ENCODE measurements around the gene EMP2.

Gene EMP2

GRCh38 chr16:10504404-10504885 is 76.0 kb downstream of the EMP2 start:
- H3K4me1 Mint-ChIP-seq: no peaks in the 10 kb centered on the region
- no peaks in the 10 kb centered on the region for H3K36me3 Mint-ChIP-seq (ENCODE audit: low read depth)
- TF ChIP-seq, protein P1, sequence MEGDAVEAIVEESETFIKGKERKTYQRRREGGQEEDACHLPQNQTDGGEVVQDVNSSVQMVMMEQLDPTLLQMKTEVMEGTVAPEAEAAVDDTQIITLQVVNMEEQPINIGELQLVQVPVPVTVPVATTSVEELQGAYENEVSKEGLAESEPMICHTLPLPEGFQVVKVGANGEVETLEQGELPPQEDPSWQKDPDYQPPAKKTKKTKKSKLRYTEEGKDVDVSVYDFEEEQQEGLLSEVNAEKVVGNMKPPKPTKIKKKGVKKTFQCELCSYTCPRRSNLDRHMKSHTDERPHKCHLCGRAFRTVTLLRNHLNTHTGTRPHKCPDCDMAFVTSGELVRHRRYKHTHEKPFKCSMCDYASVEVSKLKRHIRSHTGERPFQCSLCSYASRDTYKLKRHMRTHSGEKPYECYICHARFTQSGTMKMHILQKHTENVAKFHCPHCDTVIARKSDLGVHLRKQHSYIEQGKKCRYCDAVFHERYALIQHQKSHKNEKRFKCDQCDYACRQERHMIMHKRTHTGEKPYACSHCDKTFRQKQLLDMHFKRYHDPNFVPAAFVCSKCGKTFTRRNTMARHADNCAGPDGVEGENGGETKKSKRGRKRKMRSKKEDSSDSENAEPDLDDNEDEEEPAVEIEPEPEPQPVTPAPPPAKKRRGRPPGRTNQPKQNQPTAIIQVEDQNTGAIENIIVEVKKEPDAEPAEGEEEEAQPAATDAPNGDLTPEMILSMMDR (IDR thresholded peaks at IDR 0.05; ENCODE audit: unreplicated experiment in 3 of 3): no peak
- no peak overlapping the region for H3K27ac Mint-ChIP-seq
- H3K9me3 Mint-ChIP-seq: no peaks in the 10 kb centered on the region
- no peaks in the 10 kb centered on the region for H3K27me3 Mint-ChIP-seq (ENCODE audit: low read depth)
- no peak overlapping the region for H3K4me3 Mint-ChIP-seq

DNA sequence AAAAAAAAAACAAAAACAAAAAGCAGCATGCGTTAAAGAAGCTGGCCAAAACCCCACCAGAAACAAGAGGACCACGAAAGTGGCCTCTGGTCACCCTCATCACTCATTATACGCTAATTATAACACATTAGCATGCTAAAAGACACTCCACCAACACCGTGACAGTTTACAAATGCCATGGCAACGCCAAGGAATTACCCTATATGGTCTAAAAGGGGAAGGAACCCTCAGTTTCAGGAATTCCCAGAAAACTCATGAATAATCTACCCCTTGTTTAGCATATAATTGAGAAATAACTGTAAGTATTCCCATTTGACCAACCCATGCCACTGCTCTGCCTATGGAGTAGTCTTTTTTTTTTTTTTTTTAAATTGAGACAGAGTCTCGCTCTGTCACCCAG is 77.6 kb downstream of the EMP2 start:
- TF ChIP-seq, protein P1 (IDR thresholded peaks at IDR 0.05; ENCODE audit: unreplicated experiment in 3 of 3): no peak
- H3K27me3 Mint-ChIP-seq (ENCODE audit: low read depth): no peaks in the 10 kb centered on the region
- no peaks in the 10 kb centered on the region for H3K4me1 Mint-ChIP-seq
- H3K27ac Mint-ChIP-seq: no peak overlapping the region
- H3K9me3 Mint-ChIP-seq: no peaks in the 10 kb centered on the region
- H3K36me3 Mint-ChIP-seq (ENCODE audit: low read depth): no peaks in the 10 kb centered on the region
- no peak overlapping the region for H3K4me3 Mint-ChIP-seq

- no peaks in the 10 kb centered on the region for H3K9me3 Mint-ChIP-seq
- H3K27ac Mint-ChIP-seq: no peak overlapping the region
- no peak overlapping the region for H3K4me3 Mint-ChIP-seq
- H3K4me1 Mint-ChIP-seq: no peaks in the 10 kb centered on the region
- H3K36me3 Mint-ChIP-seq (ENCODE audit: low read depth): no peaks in the 10 kb centered on the region
- H3K27me3 Mint-ChIP-seq (ENCODE audit: low read depth): no peaks in the 10 kb centered on the region
- TF ChIP-seq, protein P1 (IDR thresholded peaks at IDR 0.05; ENCODE audit: unreplicated experiment in 3 of 3): no peak
Observed at GRCh38 chr16:10501016-10501607, 79.3 kb downstream of the EMP2 start.

DNA sequence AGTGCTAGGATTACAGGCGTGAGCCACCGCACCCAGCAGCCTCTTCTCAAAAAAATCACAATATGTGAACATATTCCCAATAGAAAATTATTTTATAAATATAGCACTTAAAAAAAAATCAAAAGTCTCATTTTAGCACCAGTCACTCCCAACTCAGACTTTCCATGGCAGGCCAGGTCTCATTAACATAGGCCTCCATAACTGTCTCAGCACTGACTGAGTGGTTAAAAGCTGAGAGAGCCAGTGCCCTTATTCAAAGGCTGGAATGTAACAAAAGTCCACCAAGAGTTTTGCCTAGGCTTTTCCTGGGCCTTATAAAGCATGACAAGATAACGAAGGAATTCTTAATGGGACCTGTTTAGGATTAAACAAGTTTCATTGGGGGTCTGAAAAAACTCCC is 79.8 kb downstream of the EMP2 start:
- H3K27ac Mint-ChIP-seq: no peak overlapping the region

GRCh38 chr16:10497132-10498101 is 83.0 kb downstream of the EMP2 start:
- Mint-ChIP-seq H3K4me3 (no peak overlapping the region), H3K9me3 (peaks cover 3% of the 10 kb centered on the region), H3K4me1 (no peaks in the 10 kb centered on the region), H3K27ac (no peak overlapping the region), H3K36me3 (ENCODE audit: low read depth) (no peaks in the 10 kb centered on the region), H3K27me3 (ENCODE audit: low read depth) (peaks cover 5% of the 10 kb centered on the region)
- TF ChIP-seq, protein P1 (IDR thresholded peaks at IDR 0.05; ENCODE audit: unreplicated experiment in 3 of 3): no peak

More for the DNA sequence above, 79.8 kb downstream of the EMP2 start:
- TF ChIP-seq, protein P1 (IDR thresholded peaks at IDR 0.05; ENCODE audit: unreplicated experiment in 3 of 3): no peak
- Mint-ChIP-seq H3K9me3 (no peaks in the 10 kb centered on the region), H3K27me3 (ENCODE audit: low read depth) (no peaks in the 10 kb centered on the region), H3K4me1 (no peaks in the 10 kb centered on the region), H3K36me3 (ENCODE audit: low read depth) (no peaks in the 10 kb centered on the region), H3K4me3 (no peak overlapping the region)

All from nephron (organoid).